Activated CD4-positive, alpha-beta T cell treated with anti-CD3 and anti-CD28 coated beads, Interleukin-2, amount 50 U/mL, for 48 hours (primary cell): ENCODE results near the gene SMARCA2.
A peak's percentile ranks its signal among the peaks of the same experiment; 100 is the strongest.
"Not testable (repeated sequence)": the region's sequence is repeated elsewhere in the genome, so short reads cannot be mapped to it uniquely, and the experiment has no call there.

ENCODE experiments used
- DNase-seq, 2 experiments: peaks; one replicate each; pipeline ENCODE4 v3.0.0-alpha.2; 2020

The SMARCA2 gene

DNA sequence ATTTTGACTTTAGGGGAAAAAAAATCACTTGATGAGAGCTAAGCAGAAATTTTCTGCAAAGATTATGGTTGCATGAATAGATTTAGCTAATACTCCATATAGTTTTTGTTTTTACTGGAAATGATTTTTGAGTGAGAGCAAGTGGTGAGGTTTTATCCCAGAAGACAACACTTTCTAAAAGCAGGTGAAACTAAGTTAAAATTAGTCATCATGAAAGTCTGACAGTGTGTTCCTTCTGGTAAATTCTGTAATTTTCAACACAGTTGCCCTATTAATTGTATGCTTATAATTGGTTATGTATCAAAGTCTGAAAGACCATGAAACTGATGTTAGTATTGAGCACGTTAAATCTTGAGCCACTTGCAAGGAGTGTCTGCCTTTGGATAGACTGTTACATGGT is 91.5 kb downstream of the SMARCA2 start:
- DNase-seq = no peak

DNA sequence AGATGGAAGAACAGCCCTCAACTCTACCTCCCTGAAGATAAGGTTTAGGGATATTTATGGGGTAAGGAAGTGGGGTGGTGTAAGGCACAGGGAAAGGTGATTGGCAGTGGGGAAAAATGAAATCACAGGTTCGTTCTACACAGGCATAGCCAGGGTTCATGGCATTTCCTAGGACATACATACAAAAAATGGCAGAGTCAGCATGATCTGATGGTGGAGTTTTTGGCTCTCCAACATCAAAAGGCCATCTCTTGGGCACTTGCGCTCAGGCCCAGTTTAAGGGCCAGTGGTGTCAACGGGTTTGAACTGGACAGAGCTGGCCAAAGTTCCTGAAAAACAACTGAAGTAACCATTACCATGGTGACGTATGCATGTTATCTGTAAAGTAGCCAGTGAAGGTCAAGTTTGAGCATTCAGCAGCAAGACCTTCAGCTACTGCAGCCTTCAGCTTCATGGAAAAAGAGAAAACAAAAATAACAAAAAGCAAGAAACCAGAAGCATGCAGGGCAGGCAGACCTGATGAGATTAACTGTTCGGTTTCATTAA is 92.8 kb downstream of the SMARCA2 start:
- DNase-seq = no peak

DNA sequence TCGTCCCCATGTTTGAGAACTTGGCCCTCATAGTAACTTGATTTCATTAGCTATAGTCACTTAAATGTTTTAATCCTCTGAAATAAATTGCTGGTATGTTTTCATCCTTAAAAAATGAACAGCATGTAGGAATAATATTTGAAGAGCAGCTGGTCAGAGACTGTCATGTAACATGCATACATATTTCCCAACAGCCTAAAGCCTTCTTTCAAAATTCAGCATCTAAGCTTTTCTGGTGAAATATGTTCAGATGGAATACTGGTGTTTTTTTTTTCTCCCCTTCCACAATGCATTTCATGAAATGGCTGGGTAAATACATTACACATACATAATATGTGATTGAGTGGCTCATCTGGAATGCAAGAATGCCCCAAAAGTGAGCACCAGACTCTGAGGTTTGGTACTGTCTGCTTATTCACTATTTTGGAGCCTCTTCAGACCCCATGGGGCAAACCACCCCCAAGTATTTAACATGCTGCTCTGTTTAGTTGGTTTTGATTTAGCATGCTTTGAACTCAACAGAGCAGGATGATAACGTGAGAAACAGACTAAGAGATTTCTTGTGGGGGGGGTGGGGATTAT is 94.0 kb downstream of the SMARCA2 start:
- no peak for DNase-seq

DNA sequence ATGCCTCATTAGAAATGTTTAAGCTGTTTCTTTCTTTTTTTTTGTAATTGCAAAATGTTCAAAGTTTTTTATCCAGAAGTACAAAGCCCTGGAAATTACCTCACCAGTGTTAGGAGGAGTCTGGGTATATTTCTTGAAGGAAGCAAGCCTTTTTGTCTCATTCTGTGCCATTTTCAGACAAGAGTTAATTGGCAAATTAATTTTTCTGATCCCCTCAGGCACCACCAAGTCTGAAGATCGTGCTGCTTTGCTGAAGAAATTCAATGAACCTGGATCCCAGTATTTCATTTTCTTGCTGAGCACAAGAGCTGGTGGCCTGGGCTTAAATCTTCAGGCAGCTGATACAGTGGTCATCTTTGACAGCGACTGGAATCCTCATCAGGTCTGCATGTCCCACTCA is 94.9 kb downstream of the SMARCA2 start:
- no peak for DNase-seq

DNA sequence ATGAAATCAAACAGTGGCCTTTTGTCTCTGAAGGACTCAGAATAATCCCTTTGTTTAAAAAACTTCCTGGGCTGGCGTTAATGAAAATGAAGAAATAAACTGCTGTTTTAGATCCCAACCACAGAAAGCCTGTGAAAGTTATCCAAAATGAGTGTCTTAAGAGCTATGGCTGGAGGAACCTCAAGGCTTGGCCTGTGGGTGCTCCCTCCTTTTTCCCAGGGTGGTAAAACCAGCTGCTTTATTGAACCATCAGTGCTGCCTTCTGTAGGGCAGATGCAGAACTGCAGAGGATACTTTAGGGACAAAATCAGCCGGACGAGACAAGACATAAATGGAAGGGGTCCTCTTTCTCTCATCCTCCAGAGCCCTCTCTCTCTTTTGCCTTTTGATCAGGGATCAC is 100.9 kb downstream of the SMARCA2 start:
- peak in 1 of 2 experiments; percentile 18 for DNase-seq

DNA sequence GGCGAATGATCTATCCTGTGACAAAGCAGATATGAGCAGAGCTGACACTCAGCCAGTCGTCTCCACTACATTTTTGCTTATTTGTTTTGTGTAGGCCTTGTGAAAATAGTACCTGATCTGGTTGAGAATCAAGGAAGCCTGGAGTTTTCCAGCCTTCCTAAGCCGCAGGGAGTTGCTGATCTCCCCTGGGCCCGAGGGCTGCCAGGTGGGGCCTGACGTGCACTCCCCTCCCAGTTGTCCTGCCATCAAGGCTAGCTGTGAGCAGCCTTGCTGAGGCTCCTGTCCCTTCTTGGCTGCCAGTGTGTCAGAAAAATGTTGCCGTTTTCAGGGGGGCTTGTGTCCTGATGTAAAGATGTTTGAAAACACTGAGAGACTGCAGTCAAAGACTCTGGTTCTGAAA is 102.4 kb downstream of the SMARCA2 start:
- DNase-seq = no peak

DNA sequence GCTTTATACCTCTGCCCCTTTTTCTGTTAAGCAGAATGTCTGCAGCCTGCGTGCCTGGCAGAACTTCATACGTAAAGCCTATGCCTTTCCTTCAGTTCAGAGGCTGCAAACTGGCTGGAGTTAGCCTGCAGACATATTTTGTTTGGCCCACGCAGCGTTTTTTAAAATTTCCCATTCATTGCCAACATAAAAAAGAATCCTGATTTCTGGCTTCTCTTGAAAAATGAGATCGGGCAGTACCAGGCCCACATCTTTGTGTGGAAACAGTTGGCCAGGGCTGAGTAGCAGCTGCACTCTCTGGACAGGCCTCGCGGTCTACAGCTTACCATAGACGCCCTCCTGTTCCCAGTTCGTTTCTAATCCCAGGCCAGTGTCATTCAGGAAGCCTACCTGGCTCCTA is 104.4 kb downstream of the SMARCA2 start:
- no peak for DNase-seq

DNA sequence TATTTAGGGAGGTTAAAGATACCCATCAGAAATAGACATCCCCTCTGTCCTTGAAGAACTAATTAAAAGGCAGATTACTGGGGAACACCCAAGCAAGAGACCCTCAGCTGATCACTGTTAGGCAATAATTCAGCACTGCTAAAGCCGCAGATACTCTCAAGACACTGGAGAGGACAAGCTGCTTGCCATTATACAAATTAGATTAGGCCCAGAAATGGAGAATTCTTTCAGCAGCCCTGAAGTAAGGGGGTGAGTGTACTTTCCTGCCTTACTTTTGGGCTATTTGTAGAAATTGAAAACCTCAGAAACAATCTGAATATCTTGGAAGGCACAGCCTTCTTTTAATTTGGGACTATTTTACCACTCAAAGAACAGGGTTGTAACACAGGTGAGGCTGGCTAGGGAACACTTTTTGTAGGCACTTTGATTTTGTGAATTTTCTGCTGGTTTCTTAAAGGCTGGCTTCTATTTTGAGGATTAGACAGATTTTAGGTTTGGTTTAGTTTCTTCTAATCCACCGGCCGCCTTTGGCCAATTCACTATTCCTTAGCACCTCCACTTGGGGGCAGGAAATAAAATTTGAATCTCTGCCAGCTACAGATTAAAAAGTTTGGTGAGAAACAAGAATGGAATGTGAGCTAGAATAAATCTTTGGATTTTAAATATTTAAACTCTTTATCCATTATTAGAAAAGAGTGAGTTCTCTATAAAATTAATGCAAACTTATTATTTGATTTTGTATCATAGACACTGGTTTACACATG is 106.0 kb downstream of the SMARCA2 start:
- no peak for DNase-seq

DNA sequence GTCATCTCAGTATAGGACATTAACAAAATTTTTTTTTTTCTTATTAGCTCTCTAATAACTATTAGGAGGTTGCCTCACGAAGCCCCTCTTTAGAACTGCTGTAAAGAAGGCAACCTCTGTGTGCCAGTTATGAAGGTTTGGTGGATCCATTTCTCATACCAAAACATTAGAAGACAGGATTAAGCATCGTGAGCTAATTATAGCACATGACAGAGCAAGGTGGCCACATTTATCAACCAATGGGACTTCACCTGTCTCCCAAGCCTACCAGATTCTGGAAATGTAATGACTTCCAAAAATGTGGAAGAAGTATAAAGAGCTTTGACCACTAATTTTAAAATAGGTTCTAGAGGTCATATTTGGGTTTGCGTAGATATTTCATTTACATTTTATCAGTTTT is 107.2 kb downstream of the SMARCA2 start:
- DNase-seq = no peak

DNA sequence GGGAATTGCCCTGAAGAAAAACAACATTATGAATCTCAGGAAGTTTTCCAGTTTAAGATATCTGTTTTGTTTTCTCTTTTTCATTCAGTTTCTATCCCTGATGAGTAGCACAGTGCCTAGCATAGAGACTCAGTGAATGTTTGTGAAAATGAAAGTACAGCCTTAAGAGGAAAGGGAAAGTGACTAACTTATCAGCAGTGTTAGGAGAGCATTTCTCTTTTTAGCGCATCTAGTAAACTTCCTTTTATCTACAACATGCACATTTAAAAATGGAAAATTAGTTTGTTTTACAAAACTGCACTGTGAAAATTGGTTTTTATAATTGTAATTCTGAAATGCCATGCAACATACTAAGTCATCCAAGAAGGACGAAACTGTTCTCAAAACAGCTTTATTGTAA is 110.8 kb downstream of the SMARCA2 start:
- DNase-seq = no peak

DNA sequence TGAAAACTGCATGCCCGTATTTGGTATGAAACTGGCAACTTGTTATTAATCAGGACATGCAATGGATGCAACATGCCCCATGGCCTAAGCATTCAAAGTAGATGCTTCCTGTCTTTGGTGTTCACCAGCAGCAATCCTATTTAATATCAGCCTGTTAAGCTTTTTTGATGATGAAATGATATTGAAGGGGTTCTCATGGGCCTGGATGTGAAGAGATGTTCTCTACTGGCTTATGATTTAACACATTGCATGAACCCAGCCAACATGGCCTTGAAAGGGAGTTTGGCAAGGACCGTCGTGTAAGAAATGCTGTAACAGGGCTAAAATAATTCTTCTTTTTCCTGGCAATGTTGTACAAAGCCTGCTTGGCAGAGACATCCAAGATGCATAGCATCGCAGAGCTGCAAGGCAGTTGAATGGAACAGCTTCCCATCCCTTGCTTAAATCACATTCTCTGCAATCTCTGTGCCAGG is 111.2 kb downstream of the SMARCA2 start:
- DNase-seq = no peak

DNA sequence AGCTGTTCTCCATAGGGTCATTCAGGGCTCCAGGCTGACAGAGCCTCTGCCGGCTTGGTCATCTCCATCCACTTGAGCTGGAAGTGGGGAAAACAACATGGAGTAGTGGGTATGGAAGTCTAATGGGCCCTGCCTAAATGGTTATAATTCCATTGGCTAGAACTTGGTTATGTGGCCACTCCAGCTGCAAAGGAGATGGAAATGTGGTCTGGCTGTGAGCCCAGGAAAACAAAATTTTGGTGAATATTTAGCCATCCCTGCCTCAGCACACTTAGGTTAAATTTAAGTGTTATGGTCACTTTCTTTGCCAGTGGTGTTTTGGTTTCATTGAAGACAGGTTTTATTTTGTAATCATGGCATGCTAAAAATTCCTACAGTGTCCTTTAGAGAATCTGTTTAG is 112.3 kb downstream of the SMARCA2 start:
- DNase-seq = no peak

DNA sequence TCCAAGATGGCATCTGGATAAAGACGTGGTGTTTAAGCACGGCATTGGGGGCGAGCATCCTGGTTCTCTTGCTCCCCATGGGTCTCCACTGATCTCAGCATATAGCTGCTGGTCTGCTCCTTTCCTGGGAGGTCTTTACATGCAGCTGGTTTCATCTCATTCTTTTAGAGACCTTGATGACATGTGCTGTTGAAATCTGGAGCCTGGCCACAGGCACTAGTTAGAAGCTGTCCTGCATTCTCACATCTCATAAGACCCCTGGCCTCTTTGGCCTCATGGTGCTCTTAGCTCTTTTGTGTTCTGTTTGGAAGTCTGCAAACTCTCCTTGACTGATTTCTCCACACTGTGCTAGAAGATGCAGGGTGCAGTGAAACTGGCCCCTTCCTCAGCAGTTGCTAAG is 113.0 kb downstream of the SMARCA2 start:
- DNase-seq = no peak

DNA sequence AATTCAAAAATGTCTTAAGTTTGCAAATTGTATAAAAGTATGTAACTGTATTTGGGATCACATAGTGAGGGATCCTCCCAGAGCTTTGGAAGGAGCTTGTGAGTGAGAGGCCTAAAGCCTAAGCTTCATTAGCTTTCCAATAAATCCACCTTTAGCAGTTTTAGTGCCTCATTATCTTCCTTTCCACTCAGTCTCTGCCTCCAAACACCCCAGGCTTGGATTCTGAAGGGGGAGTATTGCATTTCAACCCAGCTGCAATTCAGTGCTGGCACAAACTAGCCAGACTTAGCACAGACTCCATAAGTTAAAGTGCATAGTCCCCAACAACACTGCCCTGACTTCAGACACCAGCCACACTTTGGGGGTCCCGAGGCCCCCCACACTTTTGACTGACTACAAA is 113.5 kb downstream of the SMARCA2 start:
- no peak for DNase-seq

DNA sequence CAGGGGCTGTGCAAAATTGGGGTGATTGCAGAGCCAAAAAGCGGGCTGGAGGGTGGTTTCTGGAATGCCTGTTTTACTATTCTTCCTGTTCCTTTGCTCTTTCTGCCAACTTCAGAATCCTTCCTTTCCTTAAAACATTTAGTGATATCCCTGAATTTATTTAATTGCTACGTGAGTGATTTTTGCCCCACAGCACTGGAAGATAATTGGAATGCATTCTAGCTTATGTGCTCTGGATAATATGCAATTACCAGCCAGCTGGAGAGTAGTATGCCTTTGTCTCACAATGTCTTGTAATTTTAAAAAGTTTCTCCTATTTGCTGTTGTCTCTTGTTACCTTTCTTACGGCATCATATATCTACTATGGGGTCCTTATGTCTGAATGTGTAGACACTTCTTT is 115.8 kb downstream of the SMARCA2 start:
- DNase-seq = no peak

DNA sequence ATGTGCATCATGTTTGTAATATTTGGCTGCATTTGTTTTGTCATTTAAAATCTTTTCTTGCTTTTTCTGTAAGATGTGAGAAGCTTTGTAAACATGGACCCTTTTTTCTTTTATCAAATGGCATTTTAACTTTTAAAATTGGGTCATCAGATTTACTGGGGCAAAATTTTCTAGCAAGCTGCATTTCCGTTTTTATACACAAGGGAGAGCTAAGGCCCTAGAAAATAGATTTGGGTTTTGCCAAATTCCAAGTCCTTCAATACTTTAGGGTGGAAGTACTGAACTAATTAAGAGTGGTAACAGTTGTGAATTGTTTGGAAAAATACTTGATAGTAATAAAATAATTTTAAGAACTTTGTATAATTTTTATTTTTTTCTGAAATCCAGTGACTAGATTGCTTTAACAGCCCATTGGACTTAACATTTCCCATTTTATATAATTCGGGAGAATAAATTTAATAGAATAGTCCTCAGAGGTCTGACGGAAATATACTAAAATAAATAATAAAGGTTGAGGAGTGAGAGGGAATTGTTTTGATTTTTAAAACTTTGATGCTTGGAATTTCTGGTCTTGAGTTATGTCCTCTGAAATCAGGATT is 117.4 kb downstream of the SMARCA2 start:
- no peak for DNase-seq

DNA sequence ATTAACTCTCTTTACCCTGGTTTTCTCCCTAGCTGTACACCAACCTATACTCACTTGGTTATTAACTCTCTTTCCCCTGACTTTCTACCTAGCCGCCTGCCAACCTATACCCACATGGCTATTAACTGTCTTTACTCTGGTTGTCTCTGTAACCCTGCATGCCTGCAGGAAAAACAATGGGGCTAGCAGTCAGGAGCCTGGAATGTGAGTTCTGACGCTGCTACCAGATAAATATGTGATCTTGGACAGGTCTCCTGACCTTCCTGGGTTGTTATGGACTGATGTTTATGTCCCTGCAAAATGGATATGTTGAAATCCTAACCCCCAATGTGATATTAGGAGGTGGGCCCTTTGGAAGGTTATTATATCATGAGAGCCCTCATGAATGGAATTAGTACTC is 119.2 kb downstream of the SMARCA2 start:
- DNase-seq = no peak

DNA sequence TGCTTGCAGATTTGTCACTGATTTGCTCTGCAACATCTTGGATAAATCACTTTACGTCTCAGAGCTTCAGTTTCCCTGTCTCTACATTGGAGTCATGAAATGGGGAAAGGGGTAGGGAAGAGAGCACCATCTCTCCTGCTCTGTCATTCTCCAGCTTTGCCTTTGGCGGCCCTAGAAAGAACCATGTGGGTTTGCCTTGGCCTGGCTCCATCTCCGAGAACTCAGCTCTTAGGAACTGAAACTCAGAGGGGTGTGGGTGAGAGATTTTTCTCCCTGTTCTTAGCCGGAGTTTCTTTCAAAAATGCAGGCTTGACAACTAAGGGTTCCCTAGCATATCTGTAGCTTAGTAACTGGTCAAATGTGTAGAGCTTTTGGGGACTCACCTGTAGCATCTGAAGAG is 123.5 kb downstream of the SMARCA2 start:
- DNase-seq = no peak

DNA sequence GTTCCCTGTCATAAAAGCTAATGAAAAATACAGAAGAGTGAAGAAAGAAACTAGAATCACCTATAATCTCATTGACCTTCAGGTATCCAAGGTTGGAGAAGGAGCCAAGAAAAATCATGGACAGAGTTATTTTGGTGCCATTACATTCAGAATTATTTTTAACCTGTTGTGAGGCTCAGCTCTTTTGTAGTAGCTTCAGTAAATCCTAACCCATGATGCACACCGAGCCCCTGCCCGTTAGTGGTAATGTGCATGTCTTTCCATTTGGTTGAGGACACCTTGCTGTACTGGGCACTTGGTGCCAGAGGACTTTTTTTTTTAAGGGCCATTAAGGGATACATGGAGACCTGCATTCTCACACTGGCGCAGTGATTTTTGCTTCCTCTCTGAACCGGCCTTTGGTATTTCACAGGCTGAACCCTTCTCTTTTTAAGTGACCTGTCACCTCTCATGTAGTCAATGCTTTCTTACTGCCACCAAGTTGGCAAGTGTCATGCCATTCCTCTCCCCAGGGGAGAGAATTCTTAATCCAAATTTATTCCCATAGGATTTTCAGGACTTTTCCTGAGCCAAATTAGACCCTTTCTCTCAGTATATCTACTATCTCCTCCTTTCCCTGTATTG is 125.6 kb downstream of the SMARCA2 start:
- DNase-seq = no peak

DNA sequence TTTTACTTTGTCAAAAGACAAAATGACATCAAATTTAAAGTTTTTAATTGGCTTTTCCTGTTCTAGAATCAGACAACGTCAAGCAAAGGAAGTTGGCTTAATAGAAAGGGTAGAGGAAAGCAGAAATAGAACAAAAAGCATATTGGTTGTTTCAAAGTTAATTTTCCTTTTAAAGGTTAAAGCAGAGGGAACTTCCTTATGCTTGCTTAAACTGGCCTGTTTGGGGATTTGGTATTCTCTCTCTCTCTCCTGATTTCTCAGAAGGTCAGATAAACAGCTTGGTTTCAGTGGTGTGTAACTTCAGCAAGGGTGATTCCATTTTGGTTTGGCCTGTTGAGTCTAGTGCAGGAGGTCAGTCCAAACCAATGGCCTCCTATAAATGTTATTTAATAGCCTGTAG is 127.1 kb downstream of the SMARCA2 start:
- DNase-seq = no peak

DNA sequence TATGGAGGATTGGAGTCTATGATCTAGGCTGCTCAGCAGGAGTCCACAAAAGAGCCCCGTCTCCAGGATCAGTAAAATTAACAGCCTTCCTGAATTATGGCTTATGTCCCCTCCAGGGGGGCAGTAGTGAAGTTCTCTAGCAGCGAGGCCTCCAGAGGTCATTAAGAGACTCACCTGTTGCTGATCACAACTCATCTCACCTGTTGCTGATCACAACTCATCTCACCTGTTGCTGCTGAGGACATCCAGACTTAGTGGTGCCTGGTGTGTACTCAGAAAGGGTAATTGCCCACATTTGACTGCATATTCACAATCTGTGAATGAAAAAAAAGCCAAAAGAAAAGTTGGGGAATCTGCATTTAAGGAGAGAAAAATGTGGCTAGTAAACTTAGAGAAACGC is 129.5 kb downstream of the SMARCA2 start:
- no peak for DNase-seq

DNA sequence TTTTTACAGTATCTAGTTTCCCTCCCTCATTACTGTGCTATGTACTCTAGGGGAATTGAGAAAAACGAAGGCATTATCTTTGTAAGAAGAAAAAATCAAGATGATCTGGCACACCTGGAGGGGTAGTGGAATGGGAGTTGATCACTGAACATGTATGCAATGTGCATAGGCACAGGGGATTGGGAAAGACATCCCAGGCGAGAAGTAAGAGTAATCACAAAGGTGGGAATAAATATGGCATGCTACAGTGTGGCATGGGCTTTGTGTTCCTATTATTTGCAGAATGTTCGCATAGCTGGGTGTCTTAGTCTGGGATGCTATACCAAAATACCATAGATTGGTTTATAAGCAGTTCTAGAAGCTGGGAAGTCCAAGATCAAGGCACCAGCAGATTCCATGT is 130.6 kb downstream of the SMARCA2 start:
- DNase-seq = no peak

DNA sequence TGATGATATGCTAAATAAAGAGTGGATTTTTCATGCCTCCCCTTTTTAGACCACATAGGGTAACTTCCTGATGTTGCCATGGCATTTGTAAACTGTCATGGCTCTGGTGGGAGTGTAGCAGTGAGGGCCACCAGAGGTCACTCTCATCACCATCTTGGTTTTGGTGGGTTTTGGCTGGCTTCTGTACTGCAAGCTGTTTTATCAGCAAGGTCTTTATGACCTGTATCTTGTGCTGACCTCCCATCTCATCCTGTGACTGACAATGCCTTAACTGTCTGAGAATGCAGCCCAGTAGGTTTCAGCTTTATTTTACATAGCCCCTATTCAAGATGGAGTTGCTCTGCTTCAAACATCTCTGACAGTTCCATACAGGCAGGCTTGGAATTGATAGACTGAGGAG is 131.6 kb downstream of the SMARCA2 start:
- DNase-seq = not testable (repeated sequence)

DNA sequence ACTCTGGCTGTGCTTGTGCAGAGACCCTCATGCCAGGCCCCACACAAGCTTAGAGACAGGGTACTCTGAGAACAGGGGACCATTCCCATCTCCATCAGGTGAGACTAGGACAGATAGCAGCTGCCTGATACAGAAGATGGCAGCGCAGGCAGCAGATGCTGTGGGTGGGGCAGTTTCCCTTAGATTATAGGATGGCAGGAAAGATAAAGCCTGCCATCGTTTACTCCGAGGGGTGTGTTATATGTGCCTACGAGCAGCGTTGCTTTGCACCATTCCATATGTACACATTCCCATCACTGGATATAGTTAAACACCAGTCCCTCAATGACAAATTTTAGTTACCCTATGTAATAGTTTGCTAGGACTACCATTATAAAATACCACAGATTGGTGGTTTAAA is 135.2 kb downstream of the SMARCA2 start:
- no peak for DNase-seq
